ENCODE measurements around the gene KAT5. TPM values are rescaled to one million over a fixed set of nuclear protein-coding genes. Genes with fewer than 3 reads are reported as not detected.
"Not testable (repeated sequence)": the region's sequence is repeated elsewhere in the genome, so short reads cannot be mapped to it uniquely, and the experiment has no call there.

KAT5 gene
- total RNA-seq, 2 experiments from 2014 or later = 79.9 to 97.1 TPM

GRCh38 chr11:65766535-65766934 is 54.5 kb downstream of the KAT5 start:
- no TSS peak for BruUV-seq (replicated peaks)
- intact Hi-C loops (cut with micrococcal nuclease; ENCODE audit: unreplicated experiment) = no loop called here
- DNase-seq (ENCODE audit: low spot score) = no peak
- no peaks in the 10 kb centered on the region for H3K36me3 ChIP-seq (ENCODE audit: insufficient read depth, low read length)
- H3K4me3 ChIP-seq (ENCODE audit: low read depth, low read length, poor library complexity, severe bottlenecking) = no peak overlapping the region
- no peaks in the 10 kb centered on the region for H3K4me1 ChIP-seq (ENCODE audit: insufficient read depth, low read length, poor library complexity, severe bottlenecking)
- TF ChIP-seq CTCF (conservative IDR thresholded peaks at IDR 0.05; ENCODE audit: low read length) (no peak), EZH2phosphoT487 (IDR thresholded peaks at IDR 0.05; ENCODE audit: borderline replicate concordance, low read depth, low read length) (no peak)
- ChIA-PET POLR2A (interaction anchor here (1.1 kb wide), 1 partner anchor 22 kb away, joined by 3 read pairs; no protein-coding TSS in a partner anchor), CTCF (ENCODE audit: unreplicated experiment) (no interaction called here)
- H3K9me2 ChIP-seq (ENCODE audit: insufficient read depth, low read length) = no peaks in the 10 kb centered on the region
- 0 out of 2 replicates have a peak, but pooled peaks cover under 1% of the 10 kb centered on the region for H3K9me3 ChIP-seq (ENCODE audit: low read length)
- H3K79me2 ChIP-seq (ENCODE audit: insufficient read depth, low read depth, low read length) = no peaks in the 10 kb centered on the region
- H3K4me2 ChIP-seq (ENCODE audit: low read length) = no peak overlapping the region
- no peak overlapping the region for H2AFZ ChIP-seq (ENCODE audit: low read length)
- H3K27ac ChIP-seq (ENCODE audit: low read depth, low read length, poor library complexity, severe bottlenecking) = no peak overlapping the region
- H4K20me1 ChIP-seq (ENCODE audit: insufficient read depth, low read length) = no peaks in the 10 kb centered on the region

GRCh38 chr11:65767406-65767805 is 55.4 kb downstream of the KAT5 start:
- no peak overlapping the region for H3K27ac ChIP-seq (ENCODE audit: low read depth, low read length, poor library complexity, severe bottlenecking)
- no peaks in the 10 kb centered on the region for H3K36me3 ChIP-seq (ENCODE audit: insufficient read depth, low read length)
- BruUV-seq (replicated peaks) = no TSS peak
- no peak for TF ChIP-seq CTCF (conservative IDR thresholded peaks at IDR 0.05; ENCODE audit: low read length)
- no peaks in the 10 kb centered on the region for H4K20me1 ChIP-seq (ENCODE audit: insufficient read depth, low read length)
- H3K9me3 ChIP-seq (ENCODE audit: low read length) = no peaks in the 10 kb centered on the region
- no peaks in the 10 kb centered on the region for H3K79me2 ChIP-seq (ENCODE audit: insufficient read depth, low read depth, low read length)
- H2AFZ ChIP-seq (ENCODE audit: low read length) = no peak overlapping the region
- H3K4me1 ChIP-seq (ENCODE audit: insufficient read depth, low read length, poor library complexity, severe bottlenecking) = no peaks in the 10 kb centered on the region
- H3K9me2 ChIP-seq (ENCODE audit: insufficient read depth, low read length) = no peaks in the 10 kb centered on the region
- no peak for DNase-seq (ENCODE audit: low spot score)
- ChIA-PET POLR2A (interaction anchor here (0.6 kb wide), 2 partner anchors 23 to 43 kb away, joined by 3 read pairs; no protein-coding TSS in a partner anchor), CTCF (ENCODE audit: unreplicated experiment) (no interaction called here)
- H3K4me3 ChIP-seq (ENCODE audit: low read depth, low read length, poor library complexity, severe bottlenecking) = no peak overlapping the region
- intact Hi-C loops (cut with micrococcal nuclease; ENCODE audit: unreplicated experiment) = no loop called here
- no peak overlapping the region for H3K4me2 ChIP-seq (ENCODE audit: low read length)

- POLR2A ChIA-PET = interaction anchor here (0.6 kb wide), 1 partner anchor 23 kb away, joined by 3 read pairs; no protein-coding TSS in a partner anchor
- H3K36me3 ChIP-seq (ENCODE audit: insufficient read depth, low read length); CTCF ChIA-PET (ENCODE audit: unreplicated experiment); BruUV-seq (replicated peaks); H3K79me2 ChIP-seq (ENCODE audit: insufficient read depth, low read depth, low read length); intact Hi-C loops (cut with micrococcal nuclease; ENCODE audit: unreplicated experiment); H3K4me3 ChIP-seq (ENCODE audit: low read depth, low read length, poor library complexity, severe bottlenecking); H3K27ac ChIP-seq (ENCODE audit: low read depth, low read length, poor library complexity, severe bottlenecking); H4K20me1 ChIP-seq (ENCODE audit: insufficient read depth, low read length); DNase-seq (ENCODE audit: low spot score); H3K4me1 ChIP-seq (ENCODE audit: insufficient read depth, low read length, poor library complexity, severe bottlenecking); H2AFZ ChIP-seq (ENCODE audit: low read length); H3K9me3 ChIP-seq (ENCODE audit: low read length); H3K4me2 ChIP-seq (ENCODE audit: low read length); H3K9me2 ChIP-seq (ENCODE audit: insufficient read depth, low read length): not testable (repeated sequence)
Measured at GRCh38 chr11:65767806-65768205, 55.8 kb downstream of the KAT5 start.

Small RNA genes lying within 50 kb of the gene (small RNA-seq; reads per million reads assigned to genes)
- gene RN7SL309P = not detected

Other genes with a start within 250 kb of the KAT5 start
- gene MALAT1, start 213.2 kb upstream of the KAT5 start, total RNA-seq (2014; rRNA removed; shearing (Covaris generic)) = 3,446 and 3,598 TPM in 2 replicates
- 5,974 and 7,097 TPM in 2 replicates for gene MALAT1, start 213.2 kb upstream of the KAT5 start, total RNA-seq (2022)
- 43.2 and 56.8 TPM in 2 replicates for gene SCYL1, start 187.2 kb upstream of the KAT5 start, total RNA-seq (2014; rRNA removed; shearing (Covaris generic))
- 62.9 and 70.0 TPM in 2 replicates for gene SCYL1, start 187.2 kb upstream of the KAT5 start, total RNA-seq (2022)
- 11.2 and 17.4 TPM in 2 replicates for gene LTBP3, start 153.9 kb upstream of the KAT5 start, total RNA-seq (2014; rRNA removed; shearing (Covaris generic))
- 10.0 and 13.8 TPM in 2 replicates for gene LTBP3, start 153.9 kb upstream of the KAT5 start, total RNA-seq (2022)
- gene ZNRD2, start 141.8 kb upstream of the KAT5 start, total RNA-seq (2014; rRNA removed; shearing (Covaris generic)) = 37.7 and 60.4 TPM in 2 replicates
- 35.9 and 43.4 TPM in 2 replicates for gene ZNRD2, start 141.8 kb upstream of the KAT5 start, total RNA-seq (2022)
- gene FAM89B, start 139.7 kb upstream of the KAT5 start, total RNA-seq (2014; rRNA removed; shearing (Covaris generic)) = 16.1 and 26.4 TPM in 2 replicates
- 17.9 and 25.3 TPM in 2 replicates for gene FAM89B, start 139.7 kb upstream of the KAT5 start, total RNA-seq (2022)
- gene EHBP1L1, start 136.2 kb upstream of the KAT5 start, total RNA-seq (2014; rRNA removed; shearing (Covaris generic)) = 59.6 and 59.7 TPM in 2 replicates
- 71.6 and 80.3 TPM in 2 replicates for gene EHBP1L1, start 136.2 kb upstream of the KAT5 start, total RNA-seq (2022)
- 1.4 TPM in 1 of 2 replicates, not detected in the other for gene KCNK7, start 116.5 kb upstream of the KAT5 start, total RNA-seq (2014; rRNA removed; shearing (Covaris generic))
- 0.68 and 1.6 TPM in 2 replicates for gene KCNK7, start 116.5 kb upstream of the KAT5 start, total RNA-seq (2022)
- 32.0 and 33.4 TPM in 2 replicates for gene MAP3K11, start 98.0 kb upstream of the KAT5 start, total RNA-seq (2014; rRNA removed; shearing (Covaris generic))
- 50.6 and 53.2 TPM in 2 replicates for gene MAP3K11, start 98.0 kb upstream of the KAT5 start, total RNA-seq (2022)
- 29.9 and 36.2 TPM in 2 replicates for gene PCNX3, start 96.5 kb upstream of the KAT5 start, total RNA-seq (2014; rRNA removed; shearing (Covaris generic))
- gene PCNX3, start 96.5 kb upstream of the KAT5 start, total RNA-seq (2022) = 66.7 and 70.7 TPM in 2 replicates
- gene SIPA1, start 74.2 kb upstream of the KAT5 start, total RNA-seq (2014; rRNA removed; shearing (Covaris generic)) = 57.6 and 95.4 TPM in 2 replicates
- gene SIPA1, start 74.2 kb upstream of the KAT5 start, total RNA-seq (2022) = 156 and 160 TPM in 2 replicates
- 40.4 and 48.0 TPM in 2 replicates for gene RELA, start 49.3 kb upstream of the KAT5 start, total RNA-seq (2014; rRNA removed; shearing (Covaris generic))
- 78.9 and 82.5 TPM in 2 replicates for gene RELA, start 49.3 kb upstream of the KAT5 start, total RNA-seq (2022)
- gene RNASEH2C, start 8.5 kb downstream of the KAT5 start, total RNA-seq (2014; rRNA removed; shearing (Covaris generic)) = 92.7 and 99.1 TPM in 2 replicates
- 79.1 and 100 TPM in 2 replicates for gene RNASEH2C, start 8.5 kb downstream of the KAT5 start, total RNA-seq (2022)
- 10.2 and 12.9 TPM in 2 replicates for gene AP5B1, start 68.7 kb downstream of the KAT5 start, total RNA-seq (2014; rRNA removed; shearing (Covaris generic))
- 23.9 and 25.6 TPM in 2 replicates for gene AP5B1, start 68.7 kb downstream of the KAT5 start, total RNA-seq (2022)
- 0.15 TPM in 1 of 2 replicates, not detected in the other for gene OVOL1, start 74.8 kb downstream of the KAT5 start, total RNA-seq (2014; rRNA removed; shearing (Covaris generic))
- gene OVOL1, start 74.8 kb downstream of the KAT5 start, total RNA-seq (2022) = not detected in 2 replicates
- gene SNX32, start 121.7 kb downstream of the KAT5 start, total RNA-seq (2014; rRNA removed; shearing (Covaris generic)) = not detected in 2 replicates
- gene SNX32, start 121.7 kb downstream of the KAT5 start, total RNA-seq (2022) = not detected in 2 replicates
- gene CFL1, start 145.9 kb downstream of the KAT5 start, total RNA-seq (2014; rRNA removed; shearing (Covaris generic)) = 1,019 and 1,146 TPM in 2 replicates
- 1,064 and 1,119 TPM in 2 replicates for gene CFL1, start 145.9 kb downstream of the KAT5 start, total RNA-seq (2022)
- 110 and 130 TPM in 2 replicates for gene MUS81, start 148.2 kb downstream of the KAT5 start, total RNA-seq (2014; rRNA removed; shearing (Covaris generic))
- 94.2 and 102 TPM in 2 replicates for gene MUS81, start 148.2 kb downstream of the KAT5 start, total RNA-seq (2022)
- 6.1 and 7.2 TPM in 2 replicates for gene EFEMP2, start 160.5 kb downstream of the KAT5 start, total RNA-seq (2014; rRNA removed; shearing (Covaris generic))
- 7.6 and 8.9 TPM in 2 replicates for gene EFEMP2, start 160.5 kb downstream of the KAT5 start, total RNA-seq (2022)
- gene CTSW, start 167.6 kb downstream of the KAT5 start, total RNA-seq (2014; rRNA removed; shearing (Covaris generic)) = not detected in 2 replicates
- not detected in 2 replicates for gene CTSW, start 167.6 kb downstream of the KAT5 start, total RNA-seq (2022)
- gene FIBP, start 176.2 kb downstream of the KAT5 start, total RNA-seq (2014; rRNA removed; shearing (Covaris generic)) = 133 and 184 TPM in 2 replicates
- gene FIBP, start 176.2 kb downstream of the KAT5 start, total RNA-seq (2022) = 89.4 and 97.3 TPM in 2 replicates
- gene CCDC85B, start 178.4 kb downstream of the KAT5 start, total RNA-seq (2014; rRNA removed; shearing (Covaris generic)) = 72.7 and 76.7 TPM in 2 replicates
- gene CCDC85B, start 178.4 kb downstream of the KAT5 start, total RNA-seq (2022) = 49.0 and 64.1 TPM in 2 replicates
- gene FOSL1, start 188.1 kb downstream of the KAT5 start, total RNA-seq (2014; rRNA removed; shearing (Covaris generic)) = 0.88 TPM in 1 of 2 replicates, not detected in the other
- gene FOSL1, start 188.1 kb downstream of the KAT5 start, total RNA-seq (2022) = 0.52 TPM in 1 of 2 replicates, not detected in the other
- gene C11orf68, start 206.8 kb downstream of the KAT5 start, total RNA-seq (2014; rRNA removed; shearing (Covaris generic)) = 10.7 and 11.7 TPM in 2 replicates
- 26.2 and 28.1 TPM in 2 replicates for gene C11orf68, start 206.8 kb downstream of the KAT5 start, total RNA-seq (2022)
- 93.2 and 110 TPM in 2 replicates for gene DRAP1, start 207.2 kb downstream of the KAT5 start, total RNA-seq (2014; rRNA removed; shearing (Covaris generic))
- 68.2 and 81.2 TPM in 2 replicates for gene DRAP1, start 207.2 kb downstream of the KAT5 start, total RNA-seq (2022)
- gene TSGA10IP, start 233.2 kb downstream of the KAT5 start, total RNA-seq (2014; rRNA removed; shearing (Covaris generic)) = not detected in 2 replicates
- gene TSGA10IP, start 233.2 kb downstream of the KAT5 start, total RNA-seq (2022) = not detected in 2 replicates
- gene SART1, start 249.5 kb downstream of the KAT5 start, total RNA-seq (2014; rRNA removed; shearing (Covaris generic)) = 50.4 and 93.8 TPM in 2 replicates
- 55.5 and 57.8 TPM in 2 replicates for gene SART1, start 249.5 kb downstream of the KAT5 start, total RNA-seq (2022)